HEK293 (cell line): ENCODE data around the gene MTCL3.
A peak's percentile ranks its signal among the peaks of the same experiment; 100 is the strongest.

Source experiments
- CTCF ChIA-PET: fragments of 350-600 bp; formaldehyde crosslinking; extraction: SDS; loops from one replicate; lab custom pipeline; 2021; ENCODE audit warnings: antibody characterized with exemption; lab: Yijun Ruan, JAX
- POLR2A ChIA-PET: fragments of 300-600 bp; formaldehyde crosslinking; extraction: SDS; loops from one replicate; lab custom pipeline; 2020; ENCODE audit warnings: antibody characterized with exemption, inconsistent platforms; lab: Yijun Ruan, JAX
- H3K27ac ChIP-seq: fragments of 200-500 bp; sonication (Bioruptor generic); 2 replicates; pipeline ENCODE4 v1.5.1; 2014; ENCODE audit warnings: low read depth, low read length, control low read depth, inconsistent platforms; ENCODE audit errors: extremely low read depth
- H3K36me3 ChIP-seq, 2 experiments: fragments of 200-500 bp in 1 of 2; sonication (Bioruptor generic) in 1 of 2; 1 replicate in 1 of 2; 2 replicates in 1 of 2; pipeline ENCODE4 v1.5.1; 2014 to 2017; ENCODE audit warnings: inconsistent platforms in 2 of 2, low read length in 2 of 2; ENCODE audit not compliant: control insufficient read depth in 2 of 2, insufficient read depth in 1 of 2
- H3K4me1 ChIP-seq: fragments of 200-500 bp; sonication (Bioruptor generic); 2 replicates; pipeline ENCODE4 v1.5.1; 2014; ENCODE audit warnings: mild to moderate bottlenecking, low read length, inconsistent platforms; ENCODE audit not compliant: control insufficient read depth, insufficient read depth
- H3K4me3 ChIP-seq: 2 replicates; pipeline ENCODE4 v1.5.1; 2011; ENCODE audit warnings: low read depth, mild to moderate bottlenecking, control low read depth, low read length, moderate library complexity
- H3K9me3 ChIP-seq: fragments of 200-500 bp; sonication (Bioruptor generic); 2 replicates; pipeline ENCODE4 v1.5.1; 2014; ENCODE audit warnings: low read depth, low read length, inconsistent platforms; ENCODE audit not compliant: control insufficient read depth, insufficient read depth
- EGR2 ChIP-seq: fragments of 450-650 bp; formaldehyde crosslinking; IDR thresholded peaks from 2 replicates; pipeline ENCODE4 v1.5.1; 2016; ENCODE audit warnings: low read depth, missing biosample characterization, missing genetic modification characterization
- GLIS1 ChIP-seq: fragments of 450-650 bp; formaldehyde crosslinking; IDR thresholded peaks from 2 replicates; pipeline ENCODE4 v1.5.1; 2016; ENCODE audit warnings: missing biosample characterization, missing genetic modification characterization
- KLF16 ChIP-seq: fragments of 450-650 bp; formaldehyde crosslinking; IDR thresholded peaks from 2 replicates; pipeline ENCODE4 v1.5.1; 2017; ENCODE audit warnings: missing biosample characterization, missing genetic modification characterization
- KLF9 ChIP-seq: fragments of 450-650 bp; formaldehyde crosslinking; IDR thresholded peaks from 2 replicates; pipeline ENCODE4 v1.5.1; 2016; ENCODE audit warnings: missing biosample characterization, missing genetic modification characterization, low read depth
- PRDM1 ChIP-seq: fragments of 450-650 bp; formaldehyde crosslinking; IDR thresholded peaks from 2 replicates; pipeline ENCODE4; 2016; ENCODE audit warnings: missing biosample characterization, missing genetic modification characterization
- TRIM28 ChIP-seq: IDR thresholded peaks from 2 replicates; pipeline ENCODE4 v1.6.1; 2011; ENCODE audit warnings: low read length, control low read depth, borderline replicate concordance
- ZFP41 ChIP-seq: fragments of 450-650 bp; formaldehyde crosslinking; IDR thresholded peaks from 2 replicates; pipeline ENCODE4 v1.5.1; 2016; ENCODE audit warnings: missing biosample characterization, missing genetic modification characterization, borderline replicate concordance
- ZNF132 ChIP-seq: fragments of 450-650 bp; formaldehyde crosslinking; IDR thresholded peaks from 2 replicates; pipeline ENCODE4 v1.5.1; 2017; ENCODE audit warnings: missing biosample characterization, missing genetic modification characterization, borderline replicate concordance
- ZNF2 ChIP-seq: fragments of 450-650 bp; formaldehyde crosslinking; IDR thresholded peaks from 2 replicates; pipeline ENCODE4 v1.5.1; 2016; ENCODE audit warnings: missing biosample characterization, missing genetic modification characterization
- ZNF23 ChIP-seq: fragments of 450-650 bp; formaldehyde crosslinking; IDR thresholded peaks from 2 replicates; pipeline ENCODE4 v1.5.1; 2016; ENCODE audit warnings: missing biosample characterization, missing genetic modification characterization, borderline replicate concordance
- ZNF423 ChIP-seq: fragments of 450-650 bp; formaldehyde crosslinking; IDR thresholded peaks from 2 replicates; pipeline ENCODE4 v1.5.1; 2016; ENCODE audit warnings: missing biosample characterization, missing genetic modification characterization
- ZNF48 ChIP-seq: fragments of 450-650 bp; formaldehyde crosslinking; IDR thresholded peaks from 2 replicates; pipeline ENCODE4 v1.5.1; 2016; ENCODE audit warnings: missing biosample characterization, missing genetic modification characterization
- ZSCAN30 ChIP-seq: fragments of 450-650 bp; IDR thresholded peaks from 2 replicates; pipeline ENCODE4 v1.5.1; 2018; ENCODE audit warnings: missing biosample characterization, mild to moderate bottlenecking, missing genetic modification characterization, moderate library complexity
- TF ChIP-seq, protein P1 (sequence below): fragments of 450-650 bp; formaldehyde crosslinking; IDR thresholded peaks from 2 replicates; pipeline ENCODE4 v1.5.1; 2016; ENCODE audit warnings: missing biosample characterization, missing genetic modification characterization
- TF ChIP-seq, protein P2 (sequence below): fragments of 450-650 bp; formaldehyde crosslinking; IDR thresholded peaks from 2 replicates; pipeline ENCODE4 v1.5.1; 2016; ENCODE audit warnings: missing biosample characterization, missing genetic modification characterization
- TF ChIP-seq, protein P3 (sequence below): fragments of 450-650 bp; formaldehyde crosslinking; IDR thresholded peaks from 2 replicates; pipeline ENCODE4 v1.5.1; 2016; ENCODE audit warnings: missing biosample characterization, missing genetic modification characterization
- TF ChIP-seq, protein P4 (sequence below): fragments of 450-650 bp; formaldehyde crosslinking; IDR thresholded peaks from 2 replicates; pipeline ENCODE4 v1.5.1; 2016; ENCODE audit warnings: missing biosample characterization, missing genetic modification characterization
- TF ChIP-seq, protein P5 (sequence below): fragments of 450-650 bp; formaldehyde crosslinking; IDR thresholded peaks from 2 replicates; pipeline ENCODE4 v1.5.1; 2016; ENCODE audit warnings: missing biosample characterization, missing genetic modification characterization
- TF ChIP-seq, protein P6 (sequence below): fragments of 450-650 bp; formaldehyde crosslinking; IDR thresholded peaks from 2 replicates; pipeline ENCODE4 v1.5.1; 2016; ENCODE audit warnings: missing biosample characterization, missing genetic modification characterization

Gene MTCL3

DNA sequence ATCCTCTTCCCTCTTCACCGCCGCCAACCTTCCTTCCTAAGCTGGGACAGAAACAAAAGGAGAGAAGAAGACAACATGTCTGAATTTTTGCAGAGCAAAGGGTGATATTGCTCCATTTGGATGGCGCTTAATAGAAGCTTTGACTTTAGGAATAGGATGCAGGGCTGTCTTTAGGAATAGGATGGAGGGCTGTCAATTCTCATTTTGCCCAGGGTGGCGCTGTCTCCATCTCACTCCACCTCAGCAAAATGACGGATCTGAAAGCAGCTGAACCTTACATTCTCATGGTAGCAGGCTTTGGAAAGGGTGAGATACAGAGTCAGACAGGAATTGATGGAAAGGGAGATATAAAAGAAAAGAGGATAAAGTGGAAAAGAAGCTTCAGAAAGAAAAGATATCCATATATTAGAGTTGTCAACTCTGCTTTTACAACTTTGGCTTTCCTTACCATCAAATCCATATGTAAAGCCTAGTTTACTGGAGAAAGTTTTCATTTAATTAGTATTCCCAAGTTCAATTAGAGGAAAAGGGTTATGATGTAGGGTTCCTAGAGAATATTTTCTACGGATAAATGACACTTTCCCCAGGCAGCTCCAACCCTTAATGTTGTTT, 2.4 kb downstream of the MTCL3 start (continued):
- no peak for TF ChIP-seq ZNF48 (tag by site-specific recombination)
- peak; percentile 16; the same call in 1 of the 2 replicates for TF ChIP-seq TRIM28
- TF ChIP-seq, protein P1, sequence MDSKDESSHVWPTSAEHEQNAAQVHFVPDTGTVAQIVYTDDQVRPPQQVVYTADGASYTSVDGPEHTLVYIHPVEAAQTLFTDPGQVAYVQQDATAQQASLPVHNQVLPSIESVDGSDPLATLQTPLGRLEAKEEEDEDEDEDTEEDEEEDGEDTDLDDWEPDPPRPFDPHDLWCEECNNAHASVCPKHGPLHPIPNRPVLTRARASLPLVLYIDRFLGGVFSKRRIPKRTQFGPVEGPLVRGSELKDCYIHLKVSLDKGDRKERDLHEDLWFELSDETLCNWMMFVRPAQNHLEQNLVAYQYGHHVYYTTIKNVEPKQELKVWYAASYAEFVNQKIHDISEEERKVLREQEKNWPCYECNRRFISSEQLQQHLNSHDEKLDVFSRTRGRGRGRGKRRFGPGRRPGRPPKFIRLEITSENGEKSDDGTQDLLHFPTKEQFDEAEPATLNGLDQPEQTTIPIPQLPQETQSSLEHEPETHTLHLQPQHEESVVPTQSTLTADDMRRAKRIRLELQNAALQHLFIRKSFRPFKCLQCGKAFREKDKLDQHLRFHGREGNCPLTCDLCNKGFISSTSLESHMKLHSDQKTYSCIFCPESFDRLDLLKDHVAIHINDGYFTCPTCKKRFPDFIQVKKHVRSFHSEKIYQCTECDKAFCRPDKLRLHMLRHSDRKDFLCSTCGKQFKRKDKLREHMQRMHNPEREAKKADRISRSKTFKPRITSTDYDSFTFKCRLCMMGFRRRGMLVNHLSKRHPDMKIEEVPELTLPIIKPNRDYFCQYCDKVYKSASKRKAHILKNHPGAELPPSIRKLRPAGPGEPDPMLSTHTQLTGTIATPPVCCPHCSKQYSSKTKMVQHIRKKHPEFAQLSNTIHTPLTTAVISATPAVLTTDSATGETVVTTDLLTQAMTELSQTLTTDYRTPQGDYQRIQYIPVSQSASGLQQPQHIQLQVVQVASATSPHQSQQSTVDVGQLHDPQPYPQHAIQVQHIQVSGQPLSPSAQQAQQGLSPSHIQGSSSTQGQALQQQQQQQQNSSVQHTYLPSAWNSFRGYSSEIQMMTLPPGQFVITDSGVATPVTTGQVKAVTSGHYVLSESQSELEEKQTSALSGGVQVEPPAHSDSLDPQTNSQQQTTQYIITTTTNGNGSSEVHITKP (tag by site-specific recombination) = peak; percentile 98
- peak; percentile 60; the same call in 1 of the 2 replicates for TF ChIP-seq PRDM1

DNA sequence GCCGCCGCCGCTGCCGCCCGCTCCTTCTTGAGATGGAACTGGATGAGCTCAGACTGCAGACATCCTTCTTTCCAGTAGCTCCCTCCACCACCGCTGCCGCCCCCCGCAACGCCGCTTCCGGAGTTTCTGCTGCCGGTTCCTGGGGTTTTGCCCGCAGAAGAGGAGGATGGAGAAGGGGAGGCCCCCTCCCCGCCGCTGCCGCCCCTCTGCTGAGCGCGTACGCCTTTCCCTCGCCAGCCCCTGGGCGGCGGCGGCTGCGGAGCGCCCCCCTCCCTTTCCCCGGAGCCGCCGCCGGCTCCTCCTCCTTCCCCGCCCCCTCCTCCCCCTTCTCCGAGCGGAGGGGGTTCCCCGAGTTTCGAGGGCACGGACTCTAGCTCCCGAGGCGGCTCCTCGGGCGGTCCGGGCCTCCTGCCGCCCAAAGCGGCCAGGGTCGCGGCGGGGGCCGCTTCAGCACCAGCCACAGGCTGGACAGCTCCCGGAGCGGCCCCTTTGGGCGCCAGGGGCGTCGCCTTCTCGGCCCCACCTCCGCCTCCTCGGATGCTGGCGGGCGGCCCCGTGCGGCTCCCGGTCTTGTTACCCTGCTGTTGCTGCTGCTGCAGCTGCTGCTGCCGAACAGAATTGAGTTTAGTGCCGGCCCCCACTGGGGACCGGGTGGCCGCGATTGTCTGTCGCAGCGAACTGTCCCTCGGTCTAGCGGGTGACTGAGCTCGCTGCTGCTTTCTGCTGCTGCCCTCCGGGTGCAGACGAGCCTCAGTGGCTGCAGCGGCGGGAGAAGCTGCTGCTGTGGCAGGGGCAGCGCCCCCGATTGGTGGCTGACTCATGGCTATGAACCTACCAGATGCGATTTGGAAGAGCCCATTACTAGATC, 3.1 kb downstream of the MTCL3 start:
- Histone ChIP-seq H3K36me3 (no peaks in the 10 kb centered on the region), H3K9me3 (no peaks in the 10 kb centered on the region), H3K27ac (peak overlapping the region; percentile 56; the same call in 1 of the 2 replicates), H3K4me1 (peaks cover 3% of the 10 kb centered on the region; the same call in 1 of the 2 replicates), H3K4me3 (peak overlapping the region; percentile 78)
- POLR2A ChIA-PET = interaction anchor here (0.7 to 2.5 kb wide), 5 partner anchors 17 to 250 kb away, joined by 4 to 9 read pairs (median 5); partner anchors contain the start of gene RNF146
- CTCF ChIA-PET = interaction anchor here (0.6 to 4.3 kb wide), 58 partner anchors 10 to 1299 kb away, joined by 3 to 54 read pairs (median 4); partner anchors contain the start of genes KIAA0408 and RNF146
- TF ChIP-seq GLIS1 (tag by site-specific recombination) (peak; percentile 76), KLF16 (tag by site-specific recombination) (0 out of 2 replicates have a peak, but pooled peaks have one; percentile 18), ZNF23 (tag by site-specific recombination) (no peak), EGR2 (tag by site-specific recombination) (0 out of 2 replicates have a peak, but pooled peaks have one; percentile 14), KLF9 (tag by site-specific recombination) (peak; percentile 82), ZNF423 (tag by site-specific recombination) (peak; percentile 95), ZSCAN30 (peak; percentile 77), ZFP41 (tag by site-specific recombination) (no peak), ZNF132 (no peak), ZNF2 (tag by site-specific recombination) (no peak; the same call in 1 of the 2 replicates)
- TF ChIP-seq, protein P2, sequence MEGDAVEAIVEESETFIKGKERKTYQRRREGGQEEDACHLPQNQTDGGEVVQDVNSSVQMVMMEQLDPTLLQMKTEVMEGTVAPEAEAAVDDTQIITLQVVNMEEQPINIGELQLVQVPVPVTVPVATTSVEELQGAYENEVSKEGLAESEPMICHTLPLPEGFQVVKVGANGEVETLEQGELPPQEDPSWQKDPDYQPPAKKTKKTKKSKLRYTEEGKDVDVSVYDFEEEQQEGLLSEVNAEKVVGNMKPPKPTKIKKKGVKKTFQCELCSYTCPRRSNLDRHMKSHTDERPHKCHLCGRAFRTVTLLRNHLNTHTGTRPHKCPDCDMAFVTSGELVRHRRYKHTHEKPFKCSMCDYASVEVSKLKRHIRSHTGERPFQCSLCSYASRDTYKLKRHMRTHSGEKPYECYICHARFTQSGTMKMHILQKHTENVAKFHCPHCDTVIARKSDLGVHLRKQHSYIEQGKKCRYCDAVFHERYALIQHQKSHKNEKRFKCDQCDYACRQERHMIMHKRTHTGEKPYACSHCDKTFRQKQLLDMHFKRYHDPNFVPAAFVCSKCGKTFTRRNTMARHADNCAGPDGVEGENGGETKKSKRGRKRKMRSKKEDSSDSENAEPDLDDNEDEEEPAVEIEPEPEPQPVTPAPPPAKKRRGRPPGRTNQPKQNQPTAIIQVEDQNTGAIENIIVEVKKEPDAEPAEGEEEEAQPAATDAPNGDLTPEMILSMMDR (tag by site-specific recombination) = peak; percentile 67
- TF ChIP-seq, protein P3, sequence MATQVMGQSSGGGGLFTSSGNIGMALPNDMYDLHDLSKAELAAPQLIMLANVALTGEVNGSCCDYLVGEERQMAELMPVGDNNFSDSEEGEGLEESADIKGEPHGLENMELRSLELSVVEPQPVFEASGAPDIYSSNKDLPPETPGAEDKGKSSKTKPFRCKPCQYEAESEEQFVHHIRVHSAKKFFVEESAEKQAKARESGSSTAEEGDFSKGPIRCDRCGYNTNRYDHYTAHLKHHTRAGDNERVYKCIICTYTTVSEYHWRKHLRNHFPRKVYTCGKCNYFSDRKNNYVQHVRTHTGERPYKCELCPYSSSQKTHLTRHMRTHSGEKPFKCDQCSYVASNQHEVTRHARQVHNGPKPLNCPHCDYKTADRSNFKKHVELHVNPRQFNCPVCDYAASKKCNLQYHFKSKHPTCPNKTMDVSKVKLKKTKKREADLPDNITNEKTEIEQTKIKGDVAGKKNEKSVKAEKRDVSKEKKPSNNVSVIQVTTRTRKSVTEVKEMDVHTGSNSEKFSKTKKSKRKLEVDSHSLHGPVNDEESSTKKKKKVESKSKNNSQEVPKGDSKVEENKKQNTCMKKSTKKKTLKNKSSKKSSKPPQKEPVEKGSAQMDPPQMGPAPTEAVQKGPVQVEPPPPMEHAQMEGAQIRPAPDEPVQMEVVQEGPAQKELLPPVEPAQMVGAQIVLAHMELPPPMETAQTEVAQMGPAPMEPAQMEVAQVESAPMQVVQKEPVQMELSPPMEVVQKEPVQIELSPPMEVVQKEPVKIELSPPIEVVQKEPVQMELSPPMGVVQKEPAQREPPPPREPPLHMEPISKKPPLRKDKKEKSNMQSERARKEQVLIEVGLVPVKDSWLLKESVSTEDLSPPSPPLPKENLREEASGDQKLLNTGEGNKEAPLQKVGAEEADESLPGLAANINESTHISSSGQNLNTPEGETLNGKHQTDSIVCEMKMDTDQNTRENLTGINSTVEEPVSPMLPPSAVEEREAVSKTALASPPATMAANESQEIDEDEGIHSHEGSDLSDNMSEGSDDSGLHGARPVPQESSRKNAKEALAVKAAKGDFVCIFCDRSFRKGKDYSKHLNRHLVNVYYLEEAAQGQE (tag by site-specific recombination) = peak; percentile 99
- TF ChIP-seq, protein P4, sequence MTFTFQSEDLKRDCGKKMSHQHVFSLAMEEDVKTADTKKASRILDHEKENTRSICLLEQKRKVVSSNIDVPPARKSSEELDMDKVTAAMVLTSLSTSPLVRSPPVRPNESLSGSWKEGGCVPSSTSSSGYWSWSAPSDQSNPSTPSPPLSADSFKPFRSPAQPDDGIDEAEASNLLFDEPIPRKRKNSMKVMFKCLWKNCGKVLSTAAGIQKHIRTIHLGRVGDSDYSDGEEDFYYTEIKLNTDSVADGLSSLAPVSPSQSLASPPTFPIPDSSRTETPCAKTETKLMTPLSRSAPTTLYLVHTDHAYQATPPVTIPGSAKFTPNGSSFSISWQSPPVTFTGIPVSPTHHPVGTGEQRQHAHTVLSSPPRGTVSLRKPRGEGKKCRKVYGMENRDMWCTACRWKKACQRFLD (tag by site-specific recombination) = no peak
- TF ChIP-seq, protein P5, sequence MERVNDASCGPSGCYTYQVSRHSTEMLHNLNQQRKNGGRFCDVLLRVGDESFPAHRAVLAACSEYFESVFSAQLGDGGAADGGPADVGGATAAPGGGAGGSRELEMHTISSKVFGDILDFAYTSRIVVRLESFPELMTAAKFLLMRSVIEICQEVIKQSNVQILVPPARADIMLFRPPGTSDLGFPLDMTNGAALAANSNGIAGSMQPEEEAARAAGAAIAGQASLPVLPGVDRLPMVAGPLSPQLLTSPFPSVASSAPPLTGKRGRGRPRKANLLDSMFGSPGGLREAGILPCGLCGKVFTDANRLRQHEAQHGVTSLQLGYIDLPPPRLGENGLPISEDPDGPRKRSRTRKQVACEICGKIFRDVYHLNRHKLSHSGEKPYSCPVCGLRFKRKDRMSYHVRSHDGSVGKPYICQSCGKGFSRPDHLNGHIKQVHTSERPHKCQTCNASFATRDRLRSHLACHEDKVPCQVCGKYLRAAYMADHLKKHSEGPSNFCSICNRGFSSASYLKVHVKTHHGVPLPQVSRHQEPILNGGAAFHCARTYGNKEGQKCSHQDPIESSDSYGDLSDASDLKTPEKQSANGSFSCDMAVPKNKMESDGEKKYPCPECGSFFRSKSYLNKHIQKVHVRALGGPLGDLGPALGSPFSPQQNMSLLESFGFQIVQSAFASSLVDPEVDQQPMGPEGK = peak; percentile 68
- TF ChIP-seq, protein P6, sequence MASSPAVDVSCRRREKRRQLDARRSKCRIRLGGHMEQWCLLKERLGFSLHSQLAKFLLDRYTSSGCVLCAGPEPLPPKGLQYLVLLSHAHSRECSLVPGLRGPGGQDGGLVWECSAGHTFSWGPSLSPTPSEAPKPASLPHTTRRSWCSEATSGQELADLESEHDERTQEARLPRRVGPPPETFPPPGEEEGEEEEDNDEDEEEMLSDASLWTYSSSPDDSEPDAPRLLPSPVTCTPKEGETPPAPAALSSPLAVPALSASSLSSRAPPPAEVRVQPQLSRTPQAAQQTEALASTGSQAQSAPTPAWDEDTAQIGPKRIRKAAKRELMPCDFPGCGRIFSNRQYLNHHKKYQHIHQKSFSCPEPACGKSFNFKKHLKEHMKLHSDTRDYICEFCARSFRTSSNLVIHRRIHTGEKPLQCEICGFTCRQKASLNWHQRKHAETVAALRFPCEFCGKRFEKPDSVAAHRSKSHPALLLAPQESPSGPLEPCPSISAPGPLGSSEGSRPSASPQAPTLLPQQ = peak; percentile 79
